GM12878 (cell line): ENCODE results near the gene CCDC24. TPM values are rescaled to one million over a fixed set of nuclear protein-coding genes. Genes with fewer than 3 reads are reported as not detected.

Experiments
- ATAC-seq: fragments of 200-7000 bp; cut with Tn5 transposase; 3 replicates; pipeline ENCODE4 v1.9.1; 2020; ENCODE audit warnings: mild to moderate bottlenecking, moderate library complexity
- BruUV-seq: library from RNA; stranded (reverse); fragments of 400-500 nt; replicated peaks from 2 replicates; lab custom pipeline; 2021; lab: Mats Ljungman, UMichigan
- CTCF ChIA-PET: fragments of 300-600 bp; sonication (Branson Sonifier 250); formaldehyde crosslinking; extraction: SDS; loops from one replicate; lab custom pipeline; 2021; ENCODE audit warnings: inconsistent platforms; lab: Yijun Ruan, JAX
- POLR2A ChIA-PET: fragments of 350-600 bp; formaldehyde crosslinking; extraction: SDS; loops from one replicate; lab custom pipeline; 2021; ENCODE audit warnings: inconsistent platforms; lab: Charles Lee
- RAD21 ChIA-PET: fragments of 300-600 bp; sonication (Branson Sonifier 250); formaldehyde crosslinking; loops from one replicate; lab custom pipeline; 2023; ENCODE audit warnings: antibody characterized with exemption; ENCODE audit not compliant: unreplicated experiment; lab: Charles Lee
- SMC1A ChIA-PET: fragments of 300-600 bp; sonication (Branson Sonifier 250); formaldehyde crosslinking; loops from one replicate; lab custom pipeline; 2023; ENCODE audit not compliant: unreplicated experiment, uncharacterized antibody; lab: Charles Lee
- DNase-seq: peaks from one replicate; pipeline ENCODE4 v3.0.0-alpha.2; 2011; ENCODE audit warnings: low read depth, low spot score
- FAIRE-seq: peaks from 3 replicates; lab custom pipeline; 2011; peaks lifted over from hg19 to GRCh38; lab: Jason Lieb, UNC
- H2AFZ ChIP-seq: 2 replicates; pipeline ENCODE4 v1.6.0; 2011; ENCODE audit warnings: low read depth, low read length, control low read depth; ENCODE audit not compliant: control insufficient read depth
- H3K27ac ChIP-seq: 2 replicates; pipeline ENCODE4 v1.5.1; 2011; ENCODE audit warnings: control low read depth; ENCODE audit not compliant: control insufficient read depth, insufficient read depth
- H3K27me3 ChIP-seq, 2 experiments: replicated peaks in 1 of 2; 2 replicates each; pipeline versions ENCODE4 v1.6.0 to v1.6.1; 2011; ENCODE audit warnings: low read length in 1 of 2; ENCODE audit not compliant: control insufficient read depth in 2 of 2, insufficient read depth in 2 of 2
- H3K36me3 ChIP-seq, 2 experiments: 2 replicates each; pipeline ENCODE4 v1.5.1; 2011; ENCODE audit warnings: low read length in 1 of 2; ENCODE audit not compliant: control insufficient read depth in 2 of 2, insufficient read depth in 2 of 2
- H3K4me1 ChIP-seq: 2 replicates; pipeline ENCODE4 v1.6.1; 2011; ENCODE audit warnings: mild to moderate bottlenecking, low read length, moderate library complexity, mixed read lengths; ENCODE audit not compliant: control insufficient read depth, insufficient read depth
- H3K4me2 ChIP-seq: 2 replicates; pipeline ENCODE4 v1.6.0; 2011; ENCODE audit warnings: control low read depth; ENCODE audit not compliant: control insufficient read depth, insufficient read depth
- H3K4me3 ChIP-seq: fragments of 200-600 bp; sonication (generic); 2 replicates; pipeline ENCODE4 v1.5.1; 2016
- H3K79me2 ChIP-seq: 2 replicates; pipeline ENCODE4 v1.6.0; 2011; ENCODE audit warnings: low read length; ENCODE audit not compliant: control insufficient read depth, insufficient read depth
- H3K9ac ChIP-seq: 2 replicates; pipeline ENCODE4 v1.8.0; 2011; ENCODE audit warnings: low read length, control low read depth, mixed read lengths; ENCODE audit not compliant: control insufficient read depth, insufficient read depth
- H3K9me3 ChIP-seq: replicated peaks from 3 replicates; pipeline ENCODE4 v1.5.1; 2011; ENCODE audit warnings: mild to moderate bottlenecking, low read length; ENCODE audit not compliant: control insufficient read depth, insufficient read depth
- H4K20me1 ChIP-seq: 2 replicates; pipeline ENCODE4 v1.6.0; 2011; ENCODE audit not compliant: control insufficient read depth, insufficient read depth
- E2F8 ChIP-seq: fragments of 450-650 bp; IDR thresholded peaks from 2 replicates; pipeline ENCODE4 v1.6.1; 2018; ENCODE audit warnings: mild to moderate bottlenecking, low read depth, moderate library complexity; ENCODE audit not compliant: partially characterized antibody
- EED ChIP-seq: sonication (generic); IDR thresholded peaks from 2 replicates; pipeline ENCODE4 v1.6.1; 2016; ENCODE audit warnings: antibody characterized with exemption, low read depth
- NFYB ChIP-seq: IDR thresholded peaks from 2 replicates; pipeline ENCODE4 v1.6.1; 2011; ENCODE audit warnings: low read depth, mild to moderate bottlenecking, low read length, improper control_type of control experiment, moderate library complexity; ENCODE audit not compliant: insufficient read depth
- WGBS: methylation state at CpG from one replicate; pipeline ENCODE4 v1.1.6; 2016; ENCODE audit warnings: low lambda C conversion rate; ENCODE audit not compliant: insufficient replicate concordance, insufficient coverage; ENCODE audit errors: missing lambda C conversion rate; 5-methylcytosine and 5-hydroxymethylcytosine counted together
- in situ Hi-C: fragments of 300-500 bp; cut with MboI; formaldehyde crosslinking; loops from 9 replicates; pipeline ENCODE4 v1.14.3; 2018; ENCODE audit warnings: mixed read lengths
- intact Hi-C: fragments of 100-400 bp; cut with micrococcal nuclease; formaldehyde crosslinking; loops from one replicate; pipeline ENCODE4 v1.14.2; 2022; ENCODE audit not compliant: unreplicated experiment
- polyA plus RNA-seq, 11 experiments: library from polyadenylated mRNA; depleted of rRNA in 4 of 11; unstranded in 6 of 11; stranded (reverse) in 5 of 11; fragments of >200 nt; fragmentation: Nextera tagmentation in 4 of 11; fragmentation: Illumina TruSeq in 1 of 11; extraction: Ambion mirVana in 4 of 11; extraction: Trizol in 1 of 11; gene quantifications; 1 replicate in 1 of 11; 2 replicates in 10 of 11; pipeline versions ENCODE4 v1.2.1 to v1.2.3, GENCODE V29; 2011 to 2016; ENCODE audit warnings: inconsistent platforms in 2 of 11, missing spikeins in 2 of 11, low read depth in 1 of 11
- total RNA-seq, 4 experiments: library from RNA; depleted of rRNA in 3 of 4; stranded (reverse); fragments of >200 nt in 3 of 4; fragmentation: Illumina TruSeq in 1 of 4; extraction: Trizol in 1 of 4; gene quantifications; 2 replicates each; pipeline versions ENCODE4 v1.2.1 to v1.2.3, GENCODE V29; 2013 to 2021
- TF ChIP-seq, protein P1 (sequence below): fragments of 450-650 bp; IDR thresholded peaks from 2 replicates; pipeline ENCODE4 v1.6.1; 2014; ENCODE audit warnings: mild to moderate bottlenecking

The CCDC24 gene
- total and polyA plus RNA-seq, 10 of the 15 experiments (the other 5 are each of a cell fraction or from before 2014, with no cell fraction given), result 0.18 to 3.1 (median 1.6) TPM; not detected in 1

DNA sequence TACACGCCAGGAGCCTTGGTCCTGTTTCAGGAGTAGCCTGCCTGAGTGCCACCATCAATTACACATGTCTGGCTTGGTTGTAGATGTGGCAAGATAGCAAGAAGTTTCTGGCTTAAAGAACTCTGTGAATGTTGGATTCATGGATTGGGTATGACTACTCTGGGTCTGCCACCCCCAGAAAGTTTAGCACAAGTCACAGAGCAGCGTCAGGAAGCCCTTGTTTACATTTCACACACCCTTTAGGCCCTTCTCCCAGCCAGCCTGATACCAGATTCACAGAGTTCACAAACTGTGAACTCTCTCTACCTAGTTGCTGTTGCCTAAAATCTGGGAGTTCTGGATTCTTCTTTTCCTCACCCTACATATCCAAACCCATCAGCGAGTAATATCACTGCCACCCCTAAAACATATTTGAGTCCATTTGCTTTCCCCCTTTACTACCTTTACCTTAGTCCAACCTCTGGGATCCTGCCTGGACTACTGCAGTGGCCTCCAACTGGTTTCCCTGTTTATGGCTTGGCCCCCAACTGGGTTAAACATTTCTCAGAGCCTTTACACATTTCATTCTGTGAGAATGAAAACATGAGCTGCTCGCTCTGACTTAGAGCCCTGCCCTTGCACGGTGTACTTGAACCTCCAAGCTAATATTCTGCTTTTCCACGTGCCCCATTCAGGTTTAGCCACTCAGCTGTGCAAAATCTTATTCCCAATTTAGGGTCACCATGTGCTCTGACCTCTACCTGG is 4.1 kb upstream of the CCDC24 start:
- H3K9ac ChIP-seq, result no peak overlapping the region
- DNase-seq (no peak), ATAC-seq (no peak), FAIRE-seq (no peak)
- H3K4me1 ChIP-seq, result peaks cover 9% of the 10 kb centered on the region
- WGBS, result 93% methylated on average over 6 of the region's 6 CpGs
- H3K27me3 ChIP-seq, result no peaks in the 10 kb centered on the region
- intact Hi-C loops (no loop called here), in situ Hi-C loops (no loop called here)
- no peaks in the 10 kb centered on the region for H3K9me3 ChIP-seq
- no peaks in the 10 kb centered on the region for H3K79me2 ChIP-seq
- no peak overlapping the region for H2AFZ ChIP-seq
- no peak overlapping the region for H3K4me2 ChIP-seq
- RAD21 ChIA-PET, result interaction anchor here (0.6 kb wide), 1 partner anchor 54 kb away, joined by 3 read pairs; no protein-coding TSS in a partner anchor
- no TSS peak for BruUV-seq
- TF ChIP-seq EED (no peak), E2F8 (no peak), NFYB (no peak)
- TF ChIP-seq, protein P1, sequence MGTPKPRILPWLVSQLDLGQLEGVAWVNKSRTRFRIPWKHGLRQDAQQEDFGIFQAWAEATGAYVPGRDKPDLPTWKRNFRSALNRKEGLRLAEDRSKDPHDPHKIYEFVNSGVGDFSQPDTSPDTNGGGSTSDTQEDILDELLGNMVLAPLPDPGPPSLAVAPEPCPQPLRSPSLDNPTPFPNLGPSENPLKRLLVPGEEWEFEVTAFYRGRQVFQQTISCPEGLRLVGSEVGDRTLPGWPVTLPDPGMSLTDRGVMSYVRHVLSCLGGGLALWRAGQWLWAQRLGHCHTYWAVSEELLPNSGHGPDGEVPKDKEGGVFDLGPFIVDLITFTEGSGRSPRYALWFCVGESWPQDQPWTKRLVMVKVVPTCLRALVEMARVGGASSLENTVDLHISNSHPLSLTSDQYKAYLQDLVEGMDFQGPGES, result no peak
- POLR2A ChIA-PET, result interaction anchor here (0.6 kb wide), 1 partner anchor 225 kb away, joined by 5 read pairs; no protein-coding TSS in a partner anchor
- H4K20me1 ChIP-seq, result no peaks in the 10 kb centered on the region
- no peak overlapping the region for H3K4me3 ChIP-seq
- H3K36me3 ChIP-seq, result peaks cover 0 to 4% of the 10 kb centered on the region in 2 experiments; a peak in 3 of 4 replicates
- no peak overlapping the region for H3K27ac ChIP-seq
- SMC1A ChIA-PET, result interaction anchor here (1.4 kb wide), 1 partner anchor 224 kb away, joined by 3 read pairs; no protein-coding TSS in a partner anchor
- CTCF ChIA-PET, result interaction anchor here (1.7 kb wide), 1 partner anchor 60 kb away, joined by 4 read pairs; no protein-coding TSS in a partner anchor
